AG20443 (cell line): ENCODE data around the gene SPP1.
"Not testable (repeated sequence)": the region's sequence is repeated elsewhere in the genome, so short reads cannot be mapped to it uniquely, and the experiment has no call there.

Source experiments
- DNase-seq: peaks from one replicate; pipeline ENCODE4 v3.0.0; 2012; ENCODE audit warnings: low spot score, mixed read lengths

The SPP1 gene

GRCh38 chr4:88025868-88026661 lies 50.6 kb downstream of the SPP1 start:
- DNase-seq, result not testable (repeated sequence)

- DNase-seq, result peak; percentile 82
Measured at GRCh38 chr4:88027611-88028608, 52.4 kb downstream of the SPP1 start.

GRCh38 chr4:88028946-88029345 lies 53.4 kb downstream of the SPP1 start:
- no peak for DNase-seq

- DNase-seq, result no peak
Measured at GRCh38 chr4:88029556-88029955, 54.0 kb downstream of the SPP1 start.

GRCh38 chr4:88030565-88031310 lies 55.2 kb downstream of the SPP1 start:
- DNase-seq, result no peak
